ENCODE data around the gene TMF1. TPM values are rescaled to one million over a fixed set of nuclear protein-coding genes. Genes with fewer than 3 reads are reported as not detected.
A peak's percentile ranks its signal among the peaks of the same experiment; 100 is the strongest.

The TMF1 gene
- total RNA-seq, 4 donors from 2014 or later: 36.8 to 49.5 (median 47.1) TPM

DNA sequence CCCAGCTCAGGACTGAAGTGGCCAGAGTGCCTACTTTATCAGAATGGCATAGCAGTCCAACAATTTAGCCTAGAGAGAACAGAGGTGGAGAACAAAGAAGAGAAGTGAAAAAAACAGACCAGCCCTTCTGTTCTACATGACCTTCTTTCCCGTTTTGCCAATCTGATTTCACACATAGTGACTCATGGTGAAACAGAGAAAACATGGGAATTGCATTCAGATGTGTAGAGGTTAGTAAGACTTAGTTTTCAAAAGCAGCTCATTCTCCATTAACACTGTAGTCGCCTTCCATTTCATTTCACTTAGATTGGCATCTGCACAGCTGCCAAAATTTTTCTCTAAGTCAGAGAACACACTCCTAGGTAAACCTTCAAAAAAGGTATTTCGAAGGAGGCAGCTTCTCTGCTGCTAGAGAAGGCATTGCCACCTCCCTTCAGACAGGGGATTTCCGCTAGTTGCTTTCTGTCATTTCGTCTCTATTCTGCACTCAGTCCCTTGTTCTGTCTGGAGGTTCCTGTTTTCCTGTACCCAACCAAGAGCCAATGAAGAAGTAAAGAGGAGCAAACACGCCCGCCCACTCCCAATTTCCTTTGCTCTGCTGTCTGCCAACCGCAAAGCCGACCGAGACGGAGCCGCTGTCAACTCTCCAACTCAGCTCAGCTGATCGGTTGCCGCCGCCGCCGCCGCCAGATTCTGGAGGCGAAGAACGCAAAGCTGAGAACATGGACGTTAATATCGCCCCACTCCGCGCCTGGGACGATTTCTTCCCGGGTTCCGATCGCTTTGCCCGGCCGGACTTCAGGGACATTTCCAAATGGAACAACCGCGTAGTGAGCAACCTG, 32.4 kb upstream of the TMF1 start, which contains the start of gene ARL6IP5:
Gene ARL6IP5 (plus strand): TSS at position 612 of the 842 bp plus-strand sequence. CDS start 111 bp downstream, at position 723.
- Histone ChIP-seq H3K4me3 (peak within 1 kb of the TSS; percentile 56 to 94 (median 82)), H3K27me3 (no peaks in the 10 kb centered on the region), H3K4me1 (peaks cover 0 to 70% (median 33%) of the 10 kb centered on the region in 4 donors), H3K36me3 (no peaks in the 10 kb centered on the region), H3K27ac (peak within 1 kb of the TSS; percentile 85 to 96 (median 92)), H3K9me3 (no peaks in the 10 kb centered on the region)
- TF ChIP-seq, protein P1, sequence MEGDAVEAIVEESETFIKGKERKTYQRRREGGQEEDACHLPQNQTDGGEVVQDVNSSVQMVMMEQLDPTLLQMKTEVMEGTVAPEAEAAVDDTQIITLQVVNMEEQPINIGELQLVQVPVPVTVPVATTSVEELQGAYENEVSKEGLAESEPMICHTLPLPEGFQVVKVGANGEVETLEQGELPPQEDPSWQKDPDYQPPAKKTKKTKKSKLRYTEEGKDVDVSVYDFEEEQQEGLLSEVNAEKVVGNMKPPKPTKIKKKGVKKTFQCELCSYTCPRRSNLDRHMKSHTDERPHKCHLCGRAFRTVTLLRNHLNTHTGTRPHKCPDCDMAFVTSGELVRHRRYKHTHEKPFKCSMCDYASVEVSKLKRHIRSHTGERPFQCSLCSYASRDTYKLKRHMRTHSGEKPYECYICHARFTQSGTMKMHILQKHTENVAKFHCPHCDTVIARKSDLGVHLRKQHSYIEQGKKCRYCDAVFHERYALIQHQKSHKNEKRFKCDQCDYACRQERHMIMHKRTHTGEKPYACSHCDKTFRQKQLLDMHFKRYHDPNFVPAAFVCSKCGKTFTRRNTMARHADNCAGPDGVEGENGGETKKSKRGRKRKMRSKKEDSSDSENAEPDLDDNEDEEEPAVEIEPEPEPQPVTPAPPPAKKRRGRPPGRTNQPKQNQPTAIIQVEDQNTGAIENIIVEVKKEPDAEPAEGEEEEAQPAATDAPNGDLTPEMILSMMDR (IDR thresholded peaks at IDR 0.05): no peak
- TF ChIP-seq POLR2A (IDR thresholded peaks at IDR 0.05): peak; percentile 59 to 87
- DNase-seq: peak; percentile 93 to 98 (median 96)

DNA sequence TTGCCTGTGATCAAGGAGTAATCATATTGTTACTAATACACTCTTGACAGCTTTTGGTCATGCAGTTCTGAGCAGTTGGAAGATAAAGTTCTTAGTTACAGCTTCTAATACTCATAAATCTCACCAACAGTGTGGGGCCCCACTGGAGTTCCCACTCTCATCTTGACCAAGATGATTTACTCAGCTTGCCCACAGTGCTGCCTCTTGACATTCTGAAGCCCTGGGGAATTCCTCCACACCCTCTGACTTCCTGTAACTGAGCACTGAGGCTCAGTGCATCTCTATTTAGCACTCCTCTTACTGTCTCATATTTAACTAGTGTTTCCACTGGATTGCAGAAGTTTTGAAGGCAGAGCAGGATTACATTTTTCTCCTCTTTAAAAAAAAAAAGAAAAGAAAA, 30.7 kb upstream of the TMF1 start:
- no peaks in the 10 kb centered on the region for H3K9me3 ChIP-seq
- H3K4me1 ChIP-seq: peaks cover 0 to 70% (median 23%) of the 10 kb centered on the region in 4 donors
- TF ChIP-seq, protein P1 (IDR thresholded peaks at IDR 0.05): no peak
- no peak for TF ChIP-seq POLR2A (IDR thresholded peaks at IDR 0.05)
- peak in 2 of 3 donors; percentile 77 to 83 for DNase-seq
- H3K36me3 ChIP-seq: no peaks in the 10 kb centered on the region
- no peaks in the 10 kb centered on the region for H3K27me3 ChIP-seq
- no peak overlapping the region for H3K4me3 ChIP-seq
- H3K27ac ChIP-seq: peak overlapping the region in 3 of 4 donors; percentile 9 to 85 (median 54)

GRCh38 chr3:69082361-69082760, 30.2 kb upstream of the TMF1 start:
- H3K27me3 ChIP-seq: no peaks in the 10 kb centered on the region
- TF ChIP-seq POLR2A (IDR thresholded peaks at IDR 0.05): no peak
- TF ChIP-seq, protein P1 (IDR thresholded peaks at IDR 0.05): no peak

GRCh38 chr3:69081583-69082262, 29.6 kb upstream of the TMF1 start:
- DNase-seq: no peak
- peaks cover 0 to 61% (median 19%) of the 10 kb centered on the region in 4 donors for H3K4me1 ChIP-seq
- no peak for TF ChIP-seq POLR2A (IDR thresholded peaks at IDR 0.05)
- TF ChIP-seq, protein P1 (IDR thresholded peaks at IDR 0.05): no peak
- H3K27ac ChIP-seq: peak overlapping the region; percentile 17 to 91 (median 70)
- H3K9me3 ChIP-seq: no peaks in the 10 kb centered on the region
- no peaks in the 10 kb centered on the region for H3K27me3 ChIP-seq
- H3K4me3 ChIP-seq: no peak overlapping the region
- H3K36me3 ChIP-seq: no peaks in the 10 kb centered on the region

More at GRCh38 chr3:69082361-69082760, 30.2 kb upstream of the TMF1 start:
- Histone ChIP-seq H3K4me3 (no peak overlapping the region), H3K36me3 (no peaks in the 10 kb centered on the region), H3K4me1 (peaks cover 0 to 68% (median 21%) of the 10 kb centered on the region in 4 donors), H3K27ac (peak overlapping the region in 3 of 4 donors; percentile 54 to 91 (median 85)), H3K9me3 (no peaks in the 10 kb centered on the region)
- no peak for DNase-seq

- peaks cover 0 to 6% (median 0%) of the 10 kb centered on the region in 3 donors for H3K36me3 ChIP-seq
- H3K4me3 ChIP-seq: peak within 1 kb of the TSS; percentile 79 to 91 (median 86)
- TF ChIP-seq, protein P1 (IDR thresholded peaks at IDR 0.05): no peak
- peak in 1 of 2 donors; percentile 59 for TF ChIP-seq POLR2A (IDR thresholded peaks at IDR 0.05)
- H3K4me1 ChIP-seq: peaks cover 0 to 60% (median 19%) of the 10 kb centered on the region in 4 donors
- peak; percentile 96 to 97 (median 96) for DNase-seq
- no peaks in the 10 kb centered on the region for H3K9me3 ChIP-seq
- H3K27me3 ChIP-seq: no peaks in the 10 kb centered on the region
- H3K27ac ChIP-seq: peak within 1 kb of the TSS; percentile 84 to 91 (median 88)
Measured at GRCh38 chr3:69080233-69080920, 28.2 kb upstream of the TMF1 start, which contains the start of gene UBA3. Gene UBA3 (minus strand): TSS chr3:69080365. CDS start chr3:69080353, 12 bp downstream.

Measured in Peyer's patch (tissue), 4 donors.